HG02588 (cell line): Measurements from ENCODE around the gene ILKAP.
"Not testable (repeated sequence)": the region's sequence is repeated elsewhere in the genome, so short reads cannot be mapped to it uniquely, and the experiment has no call there.

Experiments
- ATAC-seq: cut with Tn5 transposase; IDR thresholded peaks from one replicate; pipeline ENCODE4 v1.9.1; 2021; ENCODE audit warnings: mild to moderate bottlenecking, moderate library complexity; ENCODE audit not compliant: unreplicated experiment

Gene ILKAP

GRCh38 chr2:238202326-238203093 lies 985 bp downstream of the ILKAP start:
- no peak for ATAC-seq

- no peak for ATAC-seq
Measured at GRCh38 chr2:238190445-238190844, 13.1 kb downstream of the ILKAP start.

- no peak for ATAC-seq
Measured at GRCh38 chr2:238187618-238188548, 15.6 kb downstream of the ILKAP start.

- ATAC-seq, result no peak
Measured at GRCh38 chr2:238183821-238184220, 19.7 kb downstream of the ILKAP start.

GRCh38 chr2:238182362-238182761 lies 21.1 kb downstream of the ILKAP start:
- no peak for ATAC-seq

GRCh38 chr2:238180554-238180953 lies 22.9 kb downstream of the ILKAP start:
- no peak for ATAC-seq

- no peak for ATAC-seq
Measured at GRCh38 chr2:238176613-238177012, 26.9 kb downstream of the ILKAP start.

- ATAC-seq, result no peak
Measured at GRCh38 chr2:238174701-238175100, 28.8 kb downstream of the ILKAP start.

- ATAC-seq, result no peak
Measured at GRCh38 chr2:238174291-238174690, 29.2 kb downstream of the ILKAP start.

- ATAC-seq, result no peak
Measured at GRCh38 chr2:238173692-238174091, 29.8 kb downstream of the ILKAP start.

- no peak for ATAC-seq
Measured at GRCh38 chr2:238172439-238172838, 31.1 kb downstream of the ILKAP start.

GRCh38 chr2:238171575-238172187 lies 31.8 kb downstream of the ILKAP start:
- no peak for ATAC-seq

- ATAC-seq, result not testable (repeated sequence)
Measured at GRCh38 chr2:238171072-238171431, 32.4 kb downstream of the ILKAP start.

- ATAC-seq, result no peak
Measured at GRCh38 chr2:238170386-238171071, 33.0 kb downstream of the ILKAP start.

GRCh38 chr2:238169708-238170251 lies 33.7 kb downstream of the ILKAP start:
- no peak for ATAC-seq

GRCh38 chr2:238169048-238169707 lies 34.3 kb downstream of the ILKAP start:
- no peak for ATAC-seq

- ATAC-seq, result no peak
Measured at GRCh38 chr2:238168196-238169047, 35.1 kb downstream of the ILKAP start.

GRCh38 chr2:238167761-238168160 lies 35.7 kb downstream of the ILKAP start:
- no peak for ATAC-seq

GRCh38 chr2:238167344-238167715 lies 36.2 kb downstream of the ILKAP start:
- no peak for ATAC-seq
